Thyroid gland (tissue), 4 donors: ENCODE data around the gene CCBE1.

ENCODE experiments used
- POLR2A ChIP-seq, 2 donors: fragments of 450-650 bp; IDR thresholded peaks; one replicate each; pipeline ENCODE4 v1.6.1; 2017; ENCODE audit warnings: antibody characterized with exemption in 2 of 2, mild to moderate bottlenecking in 2 of 2, moderate library complexity in 1 of 2
- TF ChIP-seq, protein P1 (sequence below), 6 experiments: fragments of 200-600 bp in 3 of 6; fragments of 450-650 bp in 3 of 6; sonication (generic) in 3 of 6; IDR thresholded peaks; one replicate each; pipeline ENCODE4 v1.5.1; 2016 to 2019; ENCODE audit warnings: antibody characterized with exemption in 6 of 6, mild to moderate bottlenecking in 2 of 6, inconsistent platforms in 1 of 6, moderate library complexity in 1 of 6

DNA sequence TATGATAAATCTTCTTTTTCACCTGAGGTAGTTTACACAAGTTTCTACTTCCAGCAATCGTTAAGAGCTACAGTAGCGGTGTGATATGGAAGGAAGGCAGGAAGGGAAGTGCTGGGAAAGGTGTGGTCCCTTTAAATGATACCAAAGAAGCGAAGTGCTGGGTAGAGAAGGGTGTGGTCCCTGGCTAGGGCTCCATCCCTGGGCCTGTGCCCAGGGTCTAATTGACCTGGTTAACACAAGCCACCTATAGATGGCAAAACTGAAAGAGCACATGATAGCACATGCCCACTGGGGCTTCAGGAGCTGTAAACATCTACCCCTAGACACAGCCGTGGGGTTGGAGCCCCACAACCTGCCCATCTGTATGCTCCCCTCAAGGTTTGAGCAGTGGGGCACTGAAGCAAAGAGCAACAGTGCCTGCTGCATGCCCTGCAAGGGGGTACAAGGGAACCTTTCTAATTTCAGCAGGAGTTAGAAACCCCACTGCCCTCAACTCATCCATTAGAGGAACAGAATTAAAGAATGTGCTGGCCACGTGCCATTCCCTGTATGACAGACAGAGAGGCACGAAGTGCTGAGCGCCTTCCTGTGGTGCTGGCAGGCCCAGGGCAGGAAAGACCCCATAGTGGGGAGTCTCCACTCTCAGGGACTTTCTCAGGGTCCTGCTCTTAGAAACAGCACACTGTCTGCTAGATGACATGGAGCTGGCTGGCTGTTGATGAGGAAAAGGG is 185.0 kb downstream of the CCBE1 start:
- TF ChIP-seq, protein P1, sequence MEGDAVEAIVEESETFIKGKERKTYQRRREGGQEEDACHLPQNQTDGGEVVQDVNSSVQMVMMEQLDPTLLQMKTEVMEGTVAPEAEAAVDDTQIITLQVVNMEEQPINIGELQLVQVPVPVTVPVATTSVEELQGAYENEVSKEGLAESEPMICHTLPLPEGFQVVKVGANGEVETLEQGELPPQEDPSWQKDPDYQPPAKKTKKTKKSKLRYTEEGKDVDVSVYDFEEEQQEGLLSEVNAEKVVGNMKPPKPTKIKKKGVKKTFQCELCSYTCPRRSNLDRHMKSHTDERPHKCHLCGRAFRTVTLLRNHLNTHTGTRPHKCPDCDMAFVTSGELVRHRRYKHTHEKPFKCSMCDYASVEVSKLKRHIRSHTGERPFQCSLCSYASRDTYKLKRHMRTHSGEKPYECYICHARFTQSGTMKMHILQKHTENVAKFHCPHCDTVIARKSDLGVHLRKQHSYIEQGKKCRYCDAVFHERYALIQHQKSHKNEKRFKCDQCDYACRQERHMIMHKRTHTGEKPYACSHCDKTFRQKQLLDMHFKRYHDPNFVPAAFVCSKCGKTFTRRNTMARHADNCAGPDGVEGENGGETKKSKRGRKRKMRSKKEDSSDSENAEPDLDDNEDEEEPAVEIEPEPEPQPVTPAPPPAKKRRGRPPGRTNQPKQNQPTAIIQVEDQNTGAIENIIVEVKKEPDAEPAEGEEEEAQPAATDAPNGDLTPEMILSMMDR (IDR thresholded peaks at IDR 0.05) = no peak
- TF ChIP-seq POLR2A (IDR thresholded peaks at IDR 0.05) = no peak
